HEK293T (cell line): ENCODE data around the gene CD47.

ENCODE experiments used
- ARNT ChIP-seq: fragments of 450-650 bp; IDR thresholded peaks from 2 replicates; pipeline ENCODE4 v1.6.1; 2017; ENCODE audit warnings: mild to moderate bottlenecking
- HDGF ChIP-seq: fragments of 450-650 bp; IDR thresholded peaks from 2 replicates; pipeline ENCODE4 v1.6.1; 2017; ENCODE audit warnings: antibody characterized with exemption, borderline replicate concordance

DNA sequence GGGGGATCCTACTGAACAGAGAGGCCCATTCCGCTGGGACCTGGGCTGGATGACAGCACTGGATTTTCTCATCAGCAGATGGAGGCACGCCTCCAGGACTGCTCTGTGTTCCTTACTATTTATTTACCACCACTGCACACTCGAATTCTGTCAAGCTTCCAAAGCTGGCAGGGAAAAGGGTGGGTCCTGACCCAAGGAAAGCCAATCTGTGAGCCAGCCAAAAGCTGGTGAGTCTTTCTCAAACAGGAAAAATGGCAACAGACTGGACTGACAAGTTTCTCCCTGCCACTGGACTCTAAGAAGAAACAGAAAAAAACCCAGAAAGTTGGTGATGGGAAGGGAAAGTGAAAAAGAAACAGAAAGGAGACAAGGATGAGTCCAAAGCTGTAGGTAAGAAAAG is 37.8 kb downstream of the CD47 start:
- TF ChIP-seq ARNT (no peak), HDGF (no peak)
